Motor neuron (in vitro differentiated cells): ENCODE measurements around the gene PDZK1IP1. TPM values are rescaled to one million over a fixed set of nuclear protein-coding genes. Genes with fewer than 3 reads are reported as not detected.
A peak's percentile ranks its signal among the peaks of the same experiment; 100 is the strongest.
"Not testable (repeated sequence)": the region's sequence is repeated elsewhere in the genome, so short reads cannot be mapped to it uniquely, and the experiment has no call there.

Source experiments
- ATAC-seq, 8 experiments: fragments of 200-7000 bp; cut with Tn5 transposase; replicated peaks in 6 of 8; 2 replicates each; pipeline ENCODE4 v1.8.0; 2021; ENCODE audit warnings: mild to moderate bottlenecking in 8 of 8, moderate library complexity in 8 of 8
- H3K27ac ChIP-seq, 2 donors: fragments of 250-450 bp; sonication (Bioruptor Pico); 2 replicates each; pipeline ENCODE4 v1.9.0; 2021; ENCODE audit warnings: antibody characterized with exemption in 2 of 2, mild to moderate bottlenecking in 2 of 2, moderate library complexity in 1 of 2
- H3K4me1 ChIP-seq, 2 donors: fragments of 250-450 bp; sonication (Bioruptor Pico); replicated peaks in 1 of 2; 2 replicates each; pipeline ENCODE4 v1.6.1; 2021; ENCODE audit warnings: antibody characterized with exemption in 2 of 2, mild to moderate bottlenecking in 2 of 2, moderate library complexity in 1 of 2
- H3K4me3 ChIP-seq, 5 donors: fragments of 250-450 bp; sonication (Bioruptor Pico); 2 replicates each; pipeline ENCODE4 v1.9.0; 2021; ENCODE audit warnings: antibody characterized with exemption in 5 of 5, mild to moderate bottlenecking in 5 of 5, moderate library complexity in 4 of 5
- WGBS, 10 experiments: fragments of 450-650 bp; shearing (Covaris generic); methylation state at CpG; one replicate each; pipeline ENCODE4 v1.0.0; 2022; 5-methylcytosine and 5-hydroxymethylcytosine counted together
- in situ Hi-C, 9 experiments: fragments of 400-800 bp; cut with MboI; loops; one replicate each; pipeline ENCODE4 v1.15.0; 2021; ENCODE audit warnings: low sequenced_read_pairs in 9 of 9, low pct_unique_long_range_greater_than_20kb in 2 of 9; ENCODE audit not compliant: unreplicated experiment in 9 of 9
- total RNA-seq, 8 experiments: library from RNA; unstranded; fragments of 300-600 nt; gene quantifications; 2 replicates each; pipeline versions ENCODE4 v1.2.3 to v1.2.4, GENCODE V29; 2022

The PDZK1IP1 gene
- total RNA-seq, 8 experiments from 2014 or later: 0.71 to 3.2 (median 1.0) TPM; not detected in 5

DNA sequence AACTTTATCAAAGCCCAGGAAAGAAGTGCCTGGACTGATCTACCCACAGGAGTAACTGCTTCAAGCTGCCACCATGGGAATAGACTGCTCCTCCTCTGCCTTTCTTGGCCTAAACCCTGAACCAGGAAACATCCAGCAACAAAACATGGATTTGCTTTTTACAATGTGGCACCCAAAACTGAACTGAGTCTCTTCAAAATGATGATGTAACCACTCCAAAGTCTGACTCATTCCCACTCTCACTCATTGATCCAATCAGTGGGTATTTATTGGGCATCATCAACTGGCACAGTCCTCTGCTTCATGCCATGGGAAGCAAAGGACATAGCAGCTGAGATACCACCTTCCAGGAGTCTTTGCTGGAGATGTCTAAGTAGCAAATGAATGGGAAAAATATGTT lies 29.1 kb downstream of the PDZK1IP1 start:
- in situ Hi-C loops: no loop called here
- Histone ChIP-seq H3K4me3 (no peak overlapping the region), H3K4me1 (no peaks in the 10 kb centered on the region), H3K27ac (no peak overlapping the region)
- ATAC-seq: no peak

DNA sequence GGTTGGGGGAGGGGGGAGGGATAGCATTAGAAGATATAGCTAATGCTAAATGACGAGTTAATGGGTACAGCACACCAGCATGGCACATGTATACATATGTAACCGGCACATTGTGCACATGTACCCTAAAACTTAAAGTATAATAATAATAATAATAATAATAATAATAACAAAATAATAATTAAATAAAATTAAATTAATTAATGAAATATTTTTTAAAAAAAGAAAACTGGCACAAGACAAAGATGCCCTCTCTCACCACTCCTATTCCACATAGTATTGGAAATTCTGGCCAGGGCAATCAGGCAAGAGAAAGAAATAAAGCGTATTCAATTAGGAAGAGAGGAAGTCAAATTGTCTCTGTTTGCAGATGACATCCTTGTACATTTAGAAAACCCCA lies 31.9 kb downstream of the PDZK1IP1 start:
- H3K4me1 ChIP-seq, ATAC-seq, in situ Hi-C loops, H3K4me3 ChIP-seq, H3K27ac ChIP-seq: not testable (repeated sequence)
- 25 to 100% (median 77%) methylated on average over 1 to 3 of the region's 3 CpGs; no CpG with 5 or more reads in 2 of the 10 experiments for WGBS, 10 experiments

DNA sequence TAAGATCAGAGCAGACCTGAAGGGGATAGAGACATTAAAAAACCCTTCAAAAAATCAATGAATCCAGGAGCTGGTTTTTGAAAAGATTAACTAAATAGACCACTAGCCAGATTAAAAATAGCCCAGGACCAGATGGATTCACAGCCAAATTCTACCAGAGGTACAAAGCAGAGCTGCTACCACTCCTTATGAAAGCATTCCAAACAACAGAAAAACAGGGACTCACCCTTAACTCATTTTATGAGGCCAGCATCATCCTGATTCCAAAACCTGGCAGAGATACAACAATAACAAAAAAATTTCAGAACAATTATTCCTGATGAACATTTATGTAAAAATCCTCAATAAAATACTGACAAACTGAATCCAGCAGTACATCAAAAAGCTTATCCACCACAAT lies 33.4 kb downstream of the PDZK1IP1 start:
- H3K4me3 ChIP-seq, in situ Hi-C loops, H3K27ac ChIP-seq, H3K4me1 ChIP-seq, ATAC-seq: not testable (repeated sequence)

DNA sequence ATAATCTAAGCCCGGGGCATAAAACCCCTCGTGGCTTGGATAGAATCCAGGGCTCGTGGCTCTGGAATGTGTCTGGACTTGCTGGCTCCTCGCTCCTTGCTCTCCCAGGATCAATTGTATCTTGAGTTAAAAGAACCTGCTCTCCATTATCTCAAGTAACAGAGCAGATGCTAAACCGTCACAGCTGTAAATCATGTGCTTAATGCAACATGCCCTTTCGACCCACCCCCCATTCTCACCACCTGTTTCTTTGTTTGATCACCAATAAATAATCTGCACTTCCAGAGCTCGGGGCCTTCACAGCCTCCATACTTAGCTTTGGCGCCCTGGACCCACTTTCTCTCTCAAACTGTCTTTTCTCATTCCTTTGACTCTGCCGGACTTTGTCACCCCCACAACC lies 40.7 kb downstream of the PDZK1IP1 start:
- H3K27ac ChIP-seq, H3K4me3 ChIP-seq, ATAC-seq, in situ Hi-C loops: not testable (repeated sequence)
- 4 to 49% (median 10%) methylated on average over 1 to 6 of the region's 9 CpGs; no CpG with 5 or more reads in 3 of the 10 experiments for WGBS, 10 experiments
- peaks cover 8 to 13% of the 10 kb centered on the region in 2 donors for H3K4me1 ChIP-seq

DNA sequence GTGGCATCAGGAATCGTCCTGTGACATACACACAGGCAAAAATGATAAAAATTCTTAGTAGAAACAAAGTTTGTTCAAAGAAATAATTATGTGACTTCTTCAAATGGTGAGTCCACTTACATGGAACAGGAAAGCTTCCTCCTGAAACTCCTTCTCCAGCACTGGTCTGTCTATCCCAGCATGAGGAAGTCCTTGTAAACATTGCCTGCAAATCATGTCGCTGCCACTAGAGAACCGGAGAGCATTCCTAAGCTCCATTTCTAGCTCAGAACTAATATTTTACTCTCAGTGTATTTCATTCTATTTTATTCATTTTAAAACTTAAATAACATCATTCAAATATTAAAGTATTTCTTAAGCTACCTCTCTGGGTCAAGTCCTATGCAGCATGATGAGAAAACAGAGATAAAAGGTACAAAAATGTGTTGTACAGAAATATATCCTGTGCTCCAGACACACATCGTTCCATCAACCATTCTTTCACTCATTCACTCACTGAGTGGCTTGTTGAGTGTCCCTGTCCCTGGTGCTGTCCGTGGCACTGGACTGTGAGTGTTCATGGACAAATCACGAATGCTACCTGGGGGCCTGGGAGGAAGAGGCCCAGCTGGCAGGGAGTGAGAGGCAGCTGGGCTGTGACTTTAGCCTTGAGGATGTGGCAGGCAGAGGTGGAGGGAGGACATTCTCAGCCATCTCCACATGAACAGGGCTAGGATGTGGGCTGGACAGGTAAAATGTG lies 42.6 kb downstream of the PDZK1IP1 start:
- H3K27ac ChIP-seq: no peak overlapping the region
- ATAC-seq: peak in 3 of 8 experiments; percentile 29 to 54 (median 44)
- 14 to 87% (median 62%) methylated on average over 3 to 6 of the region's 6 CpGs; no CpG with 5 or more reads in 2 of the 10 experiments for WGBS, 10 experiments
- H3K4me1 ChIP-seq: peaks cover 8 to 13% of the 10 kb centered on the region in 2 donors
- no peak overlapping the region for H3K4me3 ChIP-seq
- in situ Hi-C loops: no loop called here

DNA sequence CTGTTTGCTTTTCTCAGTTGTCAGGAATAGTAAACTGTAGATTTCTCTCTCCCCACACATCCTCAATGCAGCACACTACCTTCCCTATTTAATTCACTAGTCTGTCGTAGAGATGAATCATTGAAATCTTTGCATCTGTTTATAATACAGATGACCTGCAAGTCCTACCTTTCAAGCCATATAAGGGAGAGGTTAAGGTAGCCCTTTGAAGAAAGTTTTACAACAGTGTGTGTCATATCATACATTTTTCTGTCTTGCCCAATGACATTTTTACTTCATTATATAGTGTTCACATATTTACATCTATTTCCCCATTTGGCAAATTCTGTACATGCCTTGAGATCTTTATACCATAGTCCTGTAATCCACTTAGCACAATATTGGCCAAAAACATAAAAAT lies 43.3 kb downstream of the PDZK1IP1 start:
- H3K4me3 ChIP-seq, H3K27ac ChIP-seq, ATAC-seq, in situ Hi-C loops: not testable (repeated sequence)
- peaks cover 8 to 13% of the 10 kb centered on the region in 2 donors for H3K4me1 ChIP-seq
- no CpG with 5 or more reads among the region's 1 CpG for WGBS, 10 experiments

DNA sequence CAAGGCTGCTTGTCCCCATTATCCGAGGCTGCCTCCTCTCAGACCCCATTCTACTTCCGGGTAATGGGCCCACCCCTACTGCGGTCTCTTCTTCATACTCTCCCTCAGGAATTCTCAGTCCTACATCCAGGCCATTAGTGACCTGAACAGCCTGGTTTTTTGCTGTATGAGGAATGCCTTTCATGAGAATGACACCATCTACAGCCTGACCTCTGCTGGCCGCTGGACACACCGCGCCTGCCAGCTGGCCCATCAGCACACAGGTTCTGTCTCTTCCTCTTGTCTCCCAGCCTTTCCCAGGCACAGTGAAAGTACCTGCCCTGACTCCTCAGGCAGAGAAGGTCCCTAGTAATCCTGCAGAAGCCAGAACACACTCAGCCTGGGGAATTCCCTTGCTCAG lies 46.2 kb downstream of the PDZK1IP1 start:
- H3K4me3 ChIP-seq, H3K4me1 ChIP-seq, H3K27ac ChIP-seq, in situ Hi-C loops: not testable (repeated sequence)
- WGBS, 10 experiments: 60 to 63% methylated on average over 1 to 2 of the region's 6 CpGs; no CpG with 5 or more reads in 8 of the 10 experiments
- peak in 3 of 8 experiments; percentile 39 to 75 (median 49) for ATAC-seq

DNA sequence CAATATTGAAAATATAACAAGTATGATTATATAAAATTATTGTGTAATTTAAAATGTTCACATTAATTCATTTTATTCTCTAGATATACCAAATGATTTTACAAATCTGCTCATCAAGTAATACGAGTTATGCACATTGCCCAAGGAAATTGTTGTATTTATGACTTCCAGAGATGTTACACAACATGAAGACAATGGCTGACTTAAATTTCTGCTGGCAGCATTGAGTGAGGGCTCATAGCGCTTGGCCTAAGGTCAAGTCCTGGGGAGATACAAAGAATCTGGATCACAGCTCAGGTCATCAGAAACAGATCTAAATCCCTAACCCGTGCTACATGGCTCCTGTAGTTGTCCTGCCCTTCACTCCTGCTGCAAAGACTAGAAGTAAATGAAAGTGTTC lies 49.5 kb downstream of the PDZK1IP1 start:
- peak in 1 of 8 experiments; percentile 63 for ATAC-seq
- in situ Hi-C loops, H3K27ac ChIP-seq, H3K4me1 ChIP-seq, H3K4me3 ChIP-seq: not testable (repeated sequence)
- WGBS, 10 experiments: 7 to 84% (median 33%) methylated on average over 1 to 3 of the region's 3 CpGs; no CpG with 5 or more reads in 2 of the 10 experiments

DNA sequence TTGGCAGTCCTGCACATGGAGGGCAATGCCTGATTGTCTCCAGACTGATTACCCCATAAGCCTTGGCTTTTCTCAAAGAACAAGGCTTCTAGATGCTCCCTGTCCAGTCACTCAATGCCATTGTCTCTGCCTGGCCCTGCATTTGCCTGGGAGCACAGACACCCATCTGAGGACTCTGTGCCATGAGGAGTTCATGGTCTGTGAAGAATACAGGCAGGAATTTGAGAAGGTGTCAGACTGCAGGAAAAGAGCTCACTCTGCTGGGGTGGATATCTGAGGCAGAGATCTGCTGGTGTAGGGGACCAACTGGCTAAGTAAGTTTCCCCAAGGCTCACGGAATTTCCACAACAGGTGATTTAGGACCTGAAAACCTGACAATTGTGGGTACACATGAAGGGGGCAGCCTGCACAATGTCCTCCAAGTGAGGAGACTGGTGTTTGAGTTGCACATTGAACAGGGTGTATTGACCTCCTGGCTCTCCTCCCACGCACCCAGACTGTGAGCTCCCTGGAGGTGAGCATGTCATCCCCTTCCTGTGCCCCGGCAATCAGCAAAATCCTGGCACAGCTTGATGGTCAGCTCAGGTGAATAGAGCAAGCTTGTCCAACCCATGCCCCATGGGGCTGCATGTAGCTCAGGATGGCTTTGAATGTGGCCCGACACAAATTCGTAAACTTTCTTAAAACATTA lies 51.8 kb downstream of the PDZK1IP1 start:
- no peaks in the 10 kb centered on the region for H3K4me1 ChIP-seq
- no peak overlapping the region for H3K4me3 ChIP-seq
- WGBS, 10 experiments: 66 to 86% (median 82%) methylated on average over 1 to 5 of the region's 5 CpGs; no CpG with 5 or more reads in 3 of the 10 experiments
- in situ Hi-C loops: no loop called here
- no peak for ATAC-seq
- no peak overlapping the region for H3K27ac ChIP-seq

DNA sequence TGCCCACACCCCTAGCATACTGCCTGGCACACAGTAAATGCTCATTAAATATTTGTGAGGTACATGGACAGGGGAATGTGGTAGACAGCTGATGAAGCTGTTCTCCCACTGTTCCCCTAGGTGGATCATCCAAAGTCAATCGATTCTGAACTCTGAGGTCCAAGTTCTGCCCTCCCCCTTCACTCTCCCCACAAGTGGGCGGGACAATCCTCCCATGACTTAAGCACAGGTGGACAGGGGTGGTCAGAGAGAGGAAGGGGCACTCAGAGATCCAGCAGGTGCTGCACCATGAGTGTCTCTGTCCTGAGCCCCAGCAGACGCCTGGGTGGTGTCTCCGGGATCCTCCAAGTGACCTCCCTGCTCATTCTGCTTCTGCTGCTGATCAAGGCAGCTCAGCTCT lies 52.6 kb downstream of the PDZK1IP1 start, which contains the start of gene CYP4A22:
TSS of gene CYP4A22 (plus strand) at position 244 of the 400 bp plus-strand sequence. CDS start at position 289, 45 bp downstream.
- ATAC-seq: peak in 1 of 8 experiments; percentile 29
- H3K27ac ChIP-seq: no peak within 1 kb of the TSS
- 0 to 93% (median 81%) methylated on average over 1 to 4 of the region's 4 CpGs; no CpG with 5 or more reads in 7 of the 10 experiments for WGBS, 10 experiments
- H3K4me3 ChIP-seq: no peak within 1 kb of the TSS
- H3K4me1 ChIP-seq: no peaks in the 10 kb centered on the region
- in situ Hi-C loops: no loop called here

Other genes with a start within 250 kb of the PDZK1IP1 start
- gene CYP4A11, start 248.6 kb downstream of the PDZK1IP1 start, total RNA-seq: 1 to 10 TPM in 1 of 8 experiments, under 1 TPM in 5, not detected in 2; 0.15 to 1.0 (median 0.25) TPM
- 10 to 100 TPM in 3 of 8 experiments, 1 to 10 TPM in 5; 1.4 to 52.7 (median 4.5) TPM for gene CYP4X1, start 166.4 kb downstream of the PDZK1IP1 start, total RNA-seq
- 10 to 100 TPM in 3 of 8 experiments, under 1 TPM in 3, not detected in 2; 0.05 to 40.1 (median 7.0) TPM for gene CYP4Z1, start 122.8 kb downstream of the PDZK1IP1 start, total RNA-seq
- gene CYP4A22, start 52.6 kb downstream of the PDZK1IP1 start, total RNA-seq: 1 to 10 TPM in 2 of 8 experiments, under 1 TPM in 4, not detected in 2; 0.21 to 2.4 (median 0.93) TPM
- gene TAL1, start 42.2 kb upstream of the PDZK1IP1 start, total RNA-seq: 10 to 100 TPM in 1 of 8 experiments, 1 to 10 TPM in 1, under 1 TPM in 3, not detected in 3; 0.14 to 10.5 (median 0.38) TPM
- gene STIL, start 124.1 kb upstream of the PDZK1IP1 start, total RNA-seq: 10 to 100 TPM in 2 of 8 experiments, 1 to 10 TPM in 6; 1.2 to 20.3 (median 3.7) TPM
- gene CMPK1, start 143.8 kb upstream of the PDZK1IP1 start, total RNA-seq: 10 to 100 TPM; 48.8 to 67.5 (median 57.5) TPM
- gene FOXE3, start 226.2 kb upstream of the PDZK1IP1 start, total RNA-seq: 1 to 10 TPM in 1 of 8 experiments, under 1 TPM in 6, not detected in 1; 0.05 to 1.4 (median 0.18) TPM
- gene FOXD2, start 248.0 kb upstream of the PDZK1IP1 start, total RNA-seq: 1 to 10 TPM in 1 of 8 experiments, under 1 TPM in 5, not detected in 2; 0.05 to 1.6 (median 0.30) TPM